ENCODE results near the gene GUCA2B. TPM values are rescaled to one million over a fixed set of nuclear protein-coding genes. Genes with fewer than 3 reads are reported as not detected.

The GUCA2B gene
- total RNA-seq, 1 donor from 2014 or later = not detected

GRCh38 chr1:42135426-42135825, 17.8 kb upstream of the GUCA2B start:
- DNase-seq (ENCODE audit: low spot score in 2 of 2, unreplicated experiment in 2 of 2) = no peak
- H3K27me3 Mint-ChIP-seq (ENCODE audit: low read depth) = peaks cover 20% of the 10 kb centered on the region
- TF ChIP-seq CTCF (IDR thresholded peaks at IDR 0.05; ENCODE audit: unreplicated experiment) = no peak
- H3K27ac Mint-ChIP-seq = no peak overlapping the region
- no peaks in the 10 kb centered on the region for H3K36me3 Mint-ChIP-seq
- H3K9me3 Mint-ChIP-seq = peaks cover 4% of the 10 kb centered on the region
- H3K4me3 Mint-ChIP-seq = no peak overlapping the region
- H3K4me1 Mint-ChIP-seq = no peaks in the 10 kb centered on the region

GRCh38 chr1:42136466-42136865, 16.7 kb upstream of the GUCA2B start:
- DNase-seq (ENCODE audit: low spot score in 2 of 2, unreplicated experiment in 2 of 2) = no peak
- no peak for TF ChIP-seq CTCF (IDR thresholded peaks at IDR 0.05; ENCODE audit: unreplicated experiment)
- Mint-ChIP-seq H3K9me3 (peaks cover 4% of the 10 kb centered on the region), H3K4me3 (no peak overlapping the region), H3K36me3 (no peaks in the 10 kb centered on the region), H3K27ac (no peak overlapping the region), H3K4me1 (no peaks in the 10 kb centered on the region), H3K27me3 (ENCODE audit: low read depth) (peaks cover 26% of the 10 kb centered on the region)

GRCh38 chr1:42137766-42138165, 15.4 kb upstream of the GUCA2B start:
- Mint-ChIP-seq H3K4me3 (no peak overlapping the region), H3K4me1 (no peaks in the 10 kb centered on the region), H3K27ac (no peak overlapping the region), H3K36me3 (no peaks in the 10 kb centered on the region), H3K9me3 (peaks cover 4% of the 10 kb centered on the region), H3K27me3 (ENCODE audit: low read depth) (peaks cover 35% of the 10 kb centered on the region)
- TF ChIP-seq CTCF (IDR thresholded peaks at IDR 0.05; ENCODE audit: unreplicated experiment) = no peak
- DNase-seq (ENCODE audit: low spot score in 2 of 2, unreplicated experiment in 2 of 2) = no peak

- H3K36me3 Mint-ChIP-seq = no peaks in the 10 kb centered on the region
- H3K4me3 Mint-ChIP-seq = no peak overlapping the region
- no peaks in the 10 kb centered on the region for H3K4me1 Mint-ChIP-seq
- TF ChIP-seq CTCF (IDR thresholded peaks at IDR 0.05; ENCODE audit: unreplicated experiment) = no peak
- no peak overlapping the region for H3K27ac Mint-ChIP-seq
- peaks cover 41% of the 10 kb centered on the region for H3K27me3 Mint-ChIP-seq (ENCODE audit: low read depth)
- peaks cover 4% of the 10 kb centered on the region for H3K9me3 Mint-ChIP-seq
- no peak for DNase-seq (ENCODE audit: low spot score in 2 of 2, unreplicated experiment in 2 of 2)
Measured at GRCh38 chr1:42138586-42138985, 14.6 kb upstream of the GUCA2B start.

GRCh38 chr1:42139444-42139843, 13.8 kb upstream of the GUCA2B start:
- TF ChIP-seq CTCF (IDR thresholded peaks at IDR 0.05; ENCODE audit: unreplicated experiment) = no peak
- H3K4me1 Mint-ChIP-seq = no peaks in the 10 kb centered on the region
- H3K36me3 Mint-ChIP-seq = no peaks in the 10 kb centered on the region
- no peak overlapping the region for H3K27ac Mint-ChIP-seq
- H3K9me3 Mint-ChIP-seq = peaks cover 4% of the 10 kb centered on the region
- peaks cover 43% of the 10 kb centered on the region for H3K27me3 Mint-ChIP-seq (ENCODE audit: low read depth)
- H3K4me3 Mint-ChIP-seq = no peak overlapping the region
- DNase-seq (ENCODE audit: low spot score in 2 of 2, unreplicated experiment in 2 of 2) = no peak

- no peak overlapping the region for H3K4me3 Mint-ChIP-seq
- H3K27me3 Mint-ChIP-seq (ENCODE audit: low read depth) = peaks cover 40% of the 10 kb centered on the region
- no peaks in the 10 kb centered on the region for H3K4me1 Mint-ChIP-seq
Measured at GRCh38 chr1:42140191-42140590, 13.0 kb upstream of the GUCA2B start.

More at GRCh38 chr1:42140191-42140590, 13.0 kb upstream of the GUCA2B start:
- no peak for DNase-seq (ENCODE audit: low spot score in 2 of 2, unreplicated experiment in 2 of 2)
- H3K27ac Mint-ChIP-seq = no peak overlapping the region
- TF ChIP-seq CTCF (IDR thresholded peaks at IDR 0.05; ENCODE audit: unreplicated experiment) = no peak
- no peaks in the 10 kb centered on the region for H3K36me3 Mint-ChIP-seq
- H3K9me3 Mint-ChIP-seq = peaks cover 4% of the 10 kb centered on the region
